Measurements from ENCODE around the gene LONP2.
"Not testable (repeated sequence)": the region's sequence is repeated elsewhere in the genome, so short reads cannot be mapped to it uniquely, and the experiment has no call there.

Gene LONP2

DNA sequence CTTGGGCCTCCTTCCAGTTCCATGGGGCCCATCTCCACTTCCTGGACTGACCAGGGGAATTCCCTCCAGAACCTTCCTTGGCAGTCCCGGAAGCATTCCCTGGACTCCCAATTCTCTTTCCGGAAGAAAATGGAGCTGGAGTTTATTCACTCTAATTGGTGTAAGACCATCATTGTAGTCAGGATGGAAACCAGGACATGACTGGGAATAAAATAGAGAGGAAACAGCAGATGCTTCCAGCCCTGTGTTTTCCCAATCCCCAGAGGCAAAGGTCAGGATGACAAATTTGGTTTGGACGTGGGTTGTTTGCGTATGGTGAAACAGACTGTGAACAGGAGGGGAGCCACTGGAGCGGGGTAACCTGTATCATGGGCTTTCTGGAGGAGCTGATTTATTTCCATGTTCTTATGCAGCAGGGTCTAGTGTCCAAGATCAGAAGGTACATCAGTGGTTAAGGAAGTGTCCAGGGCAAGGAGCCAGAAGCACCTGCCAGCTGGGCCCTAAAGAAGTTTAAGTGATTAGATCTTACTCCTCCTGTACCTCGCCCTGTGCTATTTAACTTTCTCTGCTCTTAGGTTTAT, 8.5 kb upstream of the LONP2 start:
- DNase-seq (ENCODE audit: low read depth in 2 of 2, low spot score in 1 of 2): no peak

DNA sequence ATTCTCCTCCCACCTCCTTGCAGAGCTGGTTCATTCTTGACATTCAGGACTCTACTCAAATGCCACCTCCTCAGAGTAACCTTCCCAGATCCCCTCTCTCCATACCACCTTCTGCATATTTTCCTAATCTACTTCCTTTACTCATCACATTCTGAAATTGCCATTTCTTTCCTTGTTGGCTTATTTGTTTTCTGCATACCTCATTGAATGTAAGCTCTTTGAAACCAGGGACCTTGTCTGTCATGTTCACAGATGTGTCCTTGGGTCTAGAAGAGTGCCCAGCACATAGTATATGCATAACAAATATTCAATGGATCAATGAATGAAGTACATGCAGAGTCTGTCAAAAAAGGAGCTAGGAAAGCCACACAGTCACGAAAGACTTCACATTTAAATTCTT, 7.8 kb upstream of the LONP2 start:
- DNase-seq (ENCODE audit: low read depth in 2 of 2, low spot score in 1 of 2): no peak

DNA sequence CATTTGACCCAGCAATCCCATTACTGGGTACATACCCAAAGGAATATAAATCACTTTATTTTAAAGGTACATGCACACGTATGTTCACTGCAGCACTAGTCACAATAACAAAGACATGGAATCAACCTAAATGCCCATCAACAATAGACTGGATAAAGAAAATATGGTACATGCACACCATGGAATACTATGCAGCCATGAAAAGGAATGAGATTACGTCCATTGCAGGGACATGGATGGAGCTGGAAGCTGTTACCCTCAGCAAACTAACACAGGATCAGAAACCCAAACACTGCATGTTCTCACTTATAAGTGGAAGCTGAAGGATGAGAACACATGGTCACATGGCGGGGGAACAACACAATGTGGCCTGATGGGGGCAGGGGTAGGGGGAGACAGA, 4.0 kb upstream of the LONP2 start:
- not testable (repeated sequence) for DNase-seq (ENCODE audit: low read depth in 2 of 2, low spot score in 1 of 2)

DNA sequence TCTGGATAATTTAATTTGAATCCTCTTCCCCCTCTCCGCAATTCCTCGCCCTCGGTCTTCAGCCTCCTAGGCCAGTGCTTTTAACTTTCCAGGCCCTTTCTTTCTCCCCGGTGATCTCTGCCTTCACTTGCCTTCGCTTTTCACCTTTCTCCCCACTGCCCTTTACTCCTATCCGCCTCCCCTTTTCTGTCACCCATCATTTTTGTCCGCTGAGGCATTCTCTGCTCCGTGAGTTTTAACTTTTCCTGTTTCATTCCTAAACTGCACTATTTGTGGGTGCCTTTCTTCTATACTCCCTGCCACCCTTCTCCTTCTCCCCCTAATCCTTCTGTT, 729 bp downstream of the LONP2 start:
- DNase-seq (ENCODE audit: low read depth in 2 of 2, low spot score in 1 of 2): no peak

DNA sequence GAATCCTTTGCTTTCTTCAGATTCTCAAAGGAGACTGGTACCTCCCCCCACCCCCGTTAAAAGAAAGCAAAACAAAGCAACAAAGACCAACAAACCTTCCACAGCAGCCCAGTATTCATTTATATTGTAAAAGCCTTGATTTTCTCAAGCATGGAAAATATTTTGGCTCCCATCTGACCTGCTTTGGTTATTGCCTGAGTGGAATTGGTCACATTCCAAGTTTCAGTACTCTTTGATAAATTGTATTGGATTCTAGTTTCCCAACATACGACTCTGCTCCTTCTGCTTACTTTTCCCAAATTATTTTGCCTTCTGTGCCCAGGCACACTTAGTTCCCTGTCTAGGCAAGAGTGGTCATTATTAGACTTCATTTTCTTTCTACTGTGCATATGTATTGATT, 2.0 kb downstream of the LONP2 start:
- no peak for DNase-seq (ENCODE audit: low read depth in 2 of 2, low spot score in 1 of 2)

DNA sequence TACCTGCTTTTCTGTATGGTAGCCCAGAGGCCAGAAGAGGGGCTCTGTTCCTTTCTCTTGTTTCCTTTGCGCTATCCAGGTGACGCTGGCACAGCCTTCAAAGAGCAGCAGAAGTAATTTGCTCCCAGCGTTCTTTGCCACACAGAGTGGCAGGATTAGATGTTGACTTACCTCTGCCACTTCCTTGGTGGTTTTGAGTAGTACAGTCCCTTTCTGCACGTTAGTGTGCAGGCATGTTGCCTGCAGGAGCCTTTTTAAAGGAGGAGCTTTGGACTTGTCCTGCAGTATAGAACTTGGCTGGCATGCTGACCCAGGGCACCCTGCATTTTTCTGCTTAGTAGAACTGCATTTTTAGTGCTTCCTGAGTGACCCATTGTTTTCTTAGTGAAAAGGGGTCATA, 3.2 kb downstream of the LONP2 start, which contains the start of gene ABCC11:
ABCC11 (minus strand) TSS at position 229 of the 400 bp plus-strand sequence. CDS start 15,618 bp downstream, outside the sequence.
- no peak for DNase-seq (ENCODE audit: low read depth in 2 of 2, low spot score in 1 of 2)

DNA sequence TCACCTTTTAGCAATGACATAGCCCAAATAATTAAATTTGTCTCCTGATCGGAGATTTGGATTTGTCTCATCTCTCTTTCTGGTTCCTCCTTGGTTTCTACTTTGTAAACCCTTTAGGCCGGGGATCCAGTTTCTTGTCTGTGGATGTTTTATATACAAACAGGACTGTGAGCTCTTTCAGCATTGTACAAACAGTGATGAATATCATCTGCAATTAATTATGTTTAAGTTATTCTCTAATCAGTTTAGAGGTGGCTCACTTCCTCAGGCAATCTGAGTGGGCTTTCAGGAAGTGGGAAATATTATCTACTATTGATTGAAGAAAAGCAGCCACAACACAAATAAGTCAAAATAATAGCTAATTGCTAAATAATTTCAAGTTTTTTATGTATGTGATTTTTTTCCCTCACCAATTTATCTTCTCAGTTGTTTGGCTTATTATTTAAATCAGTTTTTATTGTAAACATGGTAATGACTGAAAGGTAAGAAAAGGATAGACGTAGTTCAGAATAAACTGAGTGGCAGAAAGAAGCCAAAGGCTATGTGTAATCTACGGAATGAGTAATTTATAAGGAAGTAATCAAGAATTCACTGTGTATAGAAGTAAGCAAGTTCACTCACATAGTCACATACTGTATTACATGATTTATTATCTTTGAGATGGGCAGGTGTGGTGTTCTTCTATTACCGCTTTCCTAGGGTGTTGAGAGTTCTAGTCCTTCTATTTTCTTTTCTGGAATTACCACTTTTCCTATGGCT, 6.6 kb downstream of the LONP2 start:
- no peak for DNase-seq (ENCODE audit: low read depth in 2 of 2, low spot score in 1 of 2)

DNA sequence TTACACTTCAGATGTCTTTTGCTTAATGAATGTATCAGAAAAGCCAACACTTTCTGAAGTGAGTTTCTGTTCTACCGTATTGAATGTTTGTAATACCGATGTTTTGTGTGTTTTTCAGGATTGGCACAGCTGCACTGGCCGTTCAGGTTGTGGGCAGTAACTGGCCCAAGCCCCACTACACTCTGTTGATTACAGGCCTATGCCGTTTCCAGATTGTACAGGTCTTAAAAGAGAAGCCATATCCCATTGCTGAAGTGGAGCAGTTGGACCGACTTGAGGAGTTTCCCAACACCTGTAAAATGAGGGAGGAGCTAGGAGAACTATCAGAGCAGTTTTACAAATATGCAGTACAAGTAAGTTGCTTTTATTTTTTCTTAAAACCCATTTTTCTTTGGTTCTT, 7.9 kb downstream of the LONP2 start:
- DNase-seq (ENCODE audit: low read depth in 2 of 2, low spot score in 1 of 2): no peak

DNA sequence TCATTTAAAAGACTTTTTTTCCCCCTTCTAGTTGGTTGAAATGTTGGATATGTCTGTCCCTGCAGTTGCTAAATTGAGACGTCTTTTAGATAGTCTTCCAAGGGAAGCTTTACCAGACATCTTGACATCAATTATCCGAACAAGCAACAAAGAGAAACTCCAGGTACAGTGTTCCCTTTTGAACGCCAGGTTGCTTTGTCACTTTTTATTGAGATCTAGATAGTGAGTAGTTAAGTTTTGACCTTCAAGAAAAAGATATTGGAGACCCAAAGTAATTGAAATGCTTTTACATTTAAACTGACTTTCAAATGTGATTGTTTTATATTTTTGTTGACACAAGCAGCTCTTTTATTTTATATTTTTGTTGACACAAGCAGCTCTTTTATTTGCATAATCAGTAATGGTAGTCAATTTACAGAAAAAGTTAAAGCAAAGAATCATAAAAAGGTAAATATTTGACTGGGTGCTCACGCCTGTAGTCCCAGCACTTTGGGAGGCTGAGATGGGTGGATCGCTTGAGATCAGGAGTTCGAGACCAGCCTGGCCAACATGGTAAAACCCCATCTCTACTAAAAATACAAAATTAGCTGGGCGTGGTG, 12.6 kb downstream of the LONP2 start:
- DNase-seq (ENCODE audit: low read depth in 2 of 2, low spot score in 1 of 2): no peak

DNA sequence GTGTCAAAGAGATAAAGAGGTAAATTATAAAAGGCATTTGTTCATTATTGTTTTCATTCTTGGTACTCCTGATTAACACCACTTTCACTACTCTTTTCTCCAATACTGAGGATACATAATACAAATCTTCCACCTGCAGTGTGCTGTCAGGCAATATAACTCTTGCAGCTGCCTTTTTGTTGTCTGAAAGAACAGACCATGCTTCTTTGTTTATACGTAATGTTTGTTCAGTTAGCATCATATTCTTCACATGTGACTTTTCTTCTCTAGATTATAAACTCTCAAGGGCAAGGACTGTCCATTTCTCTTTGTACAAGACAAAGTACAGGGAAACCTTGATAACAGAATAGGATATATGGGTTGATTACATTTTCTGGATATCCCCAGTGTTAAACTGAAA, 17.5 kb downstream of the LONP2 start:
- no peak for DNase-seq (ENCODE audit: low read depth in 2 of 2, low spot score in 1 of 2)

DNA sequence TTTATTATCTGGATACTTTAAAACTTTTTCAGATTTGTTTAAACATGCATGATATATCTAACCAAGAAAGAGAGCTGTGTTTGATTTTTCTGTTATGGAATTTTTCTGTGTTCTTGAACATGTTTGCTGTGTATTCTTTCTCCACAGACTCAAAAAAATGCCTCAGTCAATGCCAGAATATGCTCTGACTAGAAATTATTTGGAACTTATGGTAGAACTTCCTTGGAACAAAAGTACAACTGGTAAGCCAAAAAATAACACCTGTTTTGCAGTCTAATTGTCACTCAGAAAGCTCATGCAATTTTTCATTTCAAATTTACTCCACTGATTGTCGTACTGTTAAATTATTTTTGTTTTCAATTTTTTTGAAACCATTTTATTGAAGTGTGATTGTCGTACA, 18.5 kb downstream of the LONP2 start:
- no peak for DNase-seq (ENCODE audit: low read depth in 2 of 2, low spot score in 1 of 2)

DNA sequence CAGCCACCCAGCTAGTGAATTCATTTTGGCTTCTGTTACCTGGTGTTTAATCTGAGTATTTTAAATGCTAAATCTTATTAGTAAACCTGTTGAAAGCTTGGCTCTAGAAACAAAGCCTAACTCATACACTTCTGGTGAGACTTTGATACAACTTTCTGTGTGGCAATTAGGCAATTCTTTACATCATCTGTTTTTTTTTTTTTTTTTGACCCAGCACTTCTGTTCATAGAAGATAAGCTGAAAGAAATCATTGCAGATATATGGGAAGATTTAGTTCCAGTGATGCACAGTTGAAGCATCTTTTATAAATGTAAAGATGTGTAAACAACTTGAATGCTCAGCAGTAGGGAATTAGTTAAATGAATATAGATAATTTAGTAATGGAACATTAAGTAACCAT, 24.9 kb downstream of the LONP2 start:
- DNase-seq (ENCODE audit: low read depth in 2 of 2, low spot score in 1 of 2): no peak

DNA sequence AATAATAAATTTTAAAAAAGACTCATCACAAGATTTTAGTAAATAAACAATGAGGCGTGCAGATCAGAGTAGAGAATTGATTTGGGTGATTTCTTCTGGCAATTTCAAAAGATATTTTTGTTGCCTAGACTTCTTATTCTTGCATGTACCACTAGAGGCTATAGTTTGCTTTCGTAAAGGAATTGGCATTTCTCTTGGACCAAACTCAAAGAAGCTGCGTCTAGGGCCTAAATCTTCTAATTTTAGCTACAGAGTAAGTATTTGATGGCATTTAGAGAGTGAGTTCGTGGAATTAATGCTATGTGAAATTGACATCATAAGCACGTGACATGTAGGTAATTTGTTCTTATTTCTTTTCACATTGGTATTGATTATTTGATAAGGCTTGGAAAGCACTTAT, 27.6 kb downstream of the LONP2 start:
- no peak for DNase-seq (ENCODE audit: low read depth in 2 of 2, low spot score in 1 of 2)

DNA sequence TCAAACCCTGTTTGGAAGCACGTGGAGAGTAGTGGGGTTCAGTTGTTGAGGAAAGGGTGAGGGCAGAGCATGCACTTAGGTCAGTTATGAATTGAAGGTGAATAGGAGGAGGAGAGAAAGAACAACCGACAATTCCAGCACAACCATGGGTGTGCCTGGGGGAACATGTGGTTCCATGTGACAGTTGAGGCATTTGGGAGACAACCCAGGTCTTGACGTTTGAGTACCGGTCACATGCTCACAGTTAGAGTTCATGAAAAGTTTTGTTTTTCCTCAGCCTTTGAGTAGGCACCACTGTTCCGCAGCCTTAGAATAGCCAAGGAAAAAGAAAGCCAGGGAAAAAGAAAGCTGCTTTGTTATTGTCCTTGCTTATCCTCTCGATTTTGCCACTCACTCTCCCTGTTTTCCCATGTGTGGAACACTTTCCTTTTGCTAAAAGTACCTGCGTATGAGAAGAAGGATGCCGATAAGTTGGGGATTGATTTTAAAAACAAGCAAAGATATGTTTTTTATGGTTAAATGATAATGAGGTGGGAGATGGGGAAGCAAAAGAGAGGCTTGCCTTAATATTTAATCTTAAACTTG, 28.8 kb downstream of the LONP2 start:
- DNase-seq (ENCODE audit: low read depth in 2 of 2, low spot score in 1 of 2): no peak

DNA sequence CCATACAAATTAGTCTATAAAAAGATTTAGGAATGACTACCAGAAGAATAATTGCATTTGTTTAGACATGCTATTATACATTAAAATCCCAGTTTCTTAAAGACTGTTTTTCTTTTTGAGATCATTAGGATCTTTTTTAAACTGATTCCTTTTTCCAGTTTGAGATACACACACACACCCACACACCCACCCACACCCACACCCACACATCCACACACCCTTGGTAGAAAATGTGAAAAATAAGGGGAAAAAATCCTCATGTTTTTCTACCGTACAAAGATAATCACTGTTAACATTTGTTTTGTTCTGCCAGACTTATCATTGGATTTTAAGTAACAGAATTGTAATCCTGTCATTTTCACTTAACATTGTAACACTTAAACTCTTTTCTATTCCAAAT, 30.4 kb downstream of the LONP2 start:
- no peak for DNase-seq (ENCODE audit: low read depth in 2 of 2, low spot score in 1 of 2)

DNA sequence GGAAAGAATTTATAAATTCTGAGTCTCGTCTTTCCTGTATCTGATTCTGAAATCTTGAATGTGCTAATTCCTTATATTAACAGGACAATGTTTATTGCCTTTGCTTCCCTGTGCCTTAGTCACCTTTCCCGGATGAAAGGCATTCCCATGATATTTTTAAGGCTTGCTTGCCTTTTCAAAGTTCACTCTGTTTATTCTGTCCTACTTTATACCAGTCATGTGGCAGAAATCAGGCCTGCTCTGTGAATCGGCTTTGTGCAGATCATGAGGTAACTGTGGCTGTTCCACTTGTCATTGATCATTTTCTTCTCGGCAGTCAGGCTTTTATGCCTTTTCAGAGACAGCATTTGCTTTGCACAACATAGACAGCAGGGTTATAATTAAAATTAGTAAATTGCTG, 32.0 kb downstream of the LONP2 start:
- DNase-seq (ENCODE audit: low read depth in 2 of 2, low spot score in 1 of 2): no peak

DNA sequence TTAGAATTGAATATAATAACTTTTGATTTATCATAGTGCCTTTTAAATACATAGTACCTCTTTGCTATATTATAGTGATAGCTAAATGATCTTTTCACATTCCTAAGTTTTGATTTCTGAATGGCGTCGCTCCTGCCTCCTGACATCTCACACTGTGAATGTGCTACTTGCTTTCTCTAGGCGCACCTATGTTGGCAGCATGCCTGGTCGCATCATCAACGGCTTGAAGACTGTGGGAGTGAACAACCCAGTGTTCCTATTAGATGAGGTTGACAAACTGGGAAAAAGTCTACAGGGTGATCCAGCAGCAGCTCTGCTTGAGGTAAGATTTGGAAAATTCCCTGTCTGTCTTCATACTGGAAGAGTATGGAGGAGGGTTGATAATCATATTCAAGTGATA, 33.1 kb downstream of the LONP2 start:
- no peak for DNase-seq (ENCODE audit: low read depth in 2 of 2, low spot score in 1 of 2)

DNA sequence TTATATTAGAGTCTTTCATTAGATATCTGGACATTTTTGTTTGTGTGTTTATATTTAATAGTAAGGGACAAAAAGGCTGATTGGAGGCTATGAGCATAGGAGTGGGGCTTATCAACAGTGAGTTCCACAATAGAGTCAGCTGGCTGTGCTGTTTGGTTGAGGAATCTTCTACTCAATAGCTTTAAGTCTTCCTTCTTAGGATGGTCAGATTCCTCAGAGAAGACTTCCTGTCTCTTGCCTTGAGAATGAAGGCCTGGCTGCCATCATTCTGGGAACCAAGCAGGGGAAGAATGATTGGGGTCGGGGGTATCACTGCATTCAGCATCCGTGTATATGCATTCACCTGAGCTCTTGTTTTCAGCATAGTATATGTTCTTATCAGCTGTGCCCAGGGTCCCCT, 35.1 kb downstream of the LONP2 start:
- no peak for DNase-seq (ENCODE audit: low read depth in 2 of 2, low spot score in 1 of 2)

DNA sequence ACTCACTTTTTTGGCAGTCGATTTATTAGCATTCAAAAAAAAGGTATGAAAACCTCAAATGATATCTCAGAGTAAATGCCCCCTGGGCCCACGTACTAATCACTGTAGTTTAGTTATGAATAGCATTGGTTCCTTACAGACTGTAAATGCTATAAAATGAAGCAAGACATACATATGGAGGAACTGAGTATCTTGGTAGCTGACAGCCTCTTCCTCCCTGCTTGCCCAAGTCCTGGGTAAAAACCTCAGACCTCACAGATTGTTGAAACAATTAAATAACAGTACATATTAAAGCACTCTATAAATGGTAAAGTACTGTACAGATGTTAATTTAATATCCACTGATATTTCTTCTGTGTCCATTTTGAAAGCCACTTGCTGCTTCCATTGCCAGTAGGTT, 36.4 kb downstream of the LONP2 start:
- DNase-seq (ENCODE audit: low read depth in 2 of 2, low spot score in 1 of 2): no peak

DNA sequence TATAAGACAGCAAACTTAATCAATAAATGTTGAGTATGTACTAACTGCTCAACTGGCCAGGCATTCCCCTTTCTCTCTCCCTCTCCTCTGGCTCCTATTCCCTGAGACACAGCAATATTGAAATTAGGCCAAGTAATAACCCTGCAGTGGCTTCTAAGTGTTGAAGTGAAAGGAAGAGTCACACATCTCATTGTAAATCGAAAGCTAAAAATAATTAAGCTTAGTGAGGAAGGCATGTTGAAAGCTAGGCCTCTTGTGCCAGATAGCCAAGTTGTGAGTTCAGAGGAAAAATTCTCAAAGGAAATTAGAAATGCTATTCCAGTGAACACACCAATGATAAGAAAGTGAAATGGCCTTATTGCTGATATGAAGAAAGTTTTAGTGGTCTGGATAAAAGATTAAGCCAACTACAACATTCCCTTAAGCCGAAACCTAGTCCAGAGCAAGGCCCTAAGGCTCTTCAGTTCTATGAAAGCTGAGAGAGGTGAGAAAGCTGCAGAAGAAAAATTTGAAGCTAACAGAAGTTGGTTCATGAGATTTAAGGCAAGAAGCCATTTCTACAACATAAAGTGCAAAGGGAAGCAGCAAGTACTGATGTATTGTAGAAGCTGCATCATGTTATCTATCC, 38.6 kb downstream of the LONP2 start:
- DNase-seq (ENCODE audit: low read depth in 2 of 2, low spot score in 1 of 2): no peak

DNA sequence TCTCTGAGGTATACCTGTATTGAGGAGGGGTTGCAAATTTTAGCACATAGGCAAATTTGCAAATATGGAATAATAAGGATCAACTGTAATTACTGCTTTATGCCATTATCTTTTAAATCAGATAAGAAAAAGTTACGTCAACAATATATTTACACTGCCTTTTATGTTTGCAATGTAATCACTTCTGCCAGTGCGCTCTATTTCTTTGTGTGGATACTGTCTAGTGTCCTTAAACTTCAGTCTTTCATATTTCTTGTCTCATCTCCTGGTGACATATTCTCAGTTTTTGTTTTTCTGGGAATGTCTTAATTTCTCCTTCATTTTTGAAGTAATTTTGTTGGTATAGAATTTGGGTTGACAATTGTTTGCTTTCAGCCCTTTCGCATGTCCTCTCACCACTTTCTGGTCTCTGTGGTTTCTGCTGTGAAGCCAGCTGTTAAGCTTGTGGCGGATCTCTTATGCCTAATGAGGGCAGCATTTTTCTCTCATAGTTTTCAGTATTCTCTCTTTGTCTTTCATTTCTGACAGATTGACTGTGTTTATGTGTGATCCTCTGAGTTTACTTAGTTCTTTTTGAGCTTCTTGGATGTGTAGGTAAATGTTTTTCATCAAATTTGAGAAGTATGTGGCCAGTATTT, 40.8 kb downstream of the LONP2 start:
- no peak for DNase-seq (ENCODE audit: low read depth in 2 of 2, low spot score in 1 of 2)

DNA sequence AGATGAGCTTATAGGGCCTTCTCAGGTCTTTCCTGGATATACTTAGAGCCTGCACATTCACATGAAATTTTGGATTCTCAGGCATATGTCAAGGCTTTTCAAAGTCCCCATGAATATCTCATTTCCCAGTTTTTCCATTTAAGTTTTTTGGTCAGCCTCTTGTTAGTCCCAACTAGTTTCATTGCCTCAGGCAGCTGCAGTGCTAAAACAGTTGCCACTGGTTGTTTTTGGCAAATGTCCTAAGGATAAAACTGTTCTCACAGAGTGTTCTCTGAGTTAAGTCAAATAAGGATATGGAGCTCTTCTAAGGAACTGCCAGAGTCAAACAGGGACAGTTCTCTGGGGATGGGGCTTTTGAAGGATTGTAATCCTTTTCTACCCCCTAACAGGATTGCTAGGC, 43.1 kb downstream of the LONP2 start:
- no peak for DNase-seq (ENCODE audit: low read depth in 2 of 2, low spot score in 1 of 2)
